Mammary epithelial cell (primary cell): ENCODE results near the gene SLC25A48.

Experiments
- CTCF ChIP-seq, 2 donors: IDR thresholded peaks in 1 of 2; conservative IDR thresholded peaks in 1 of 2; 2 replicates each; pipeline ENCODE4 v1.5.1; 2011 to 2012; ENCODE audit warnings: inconsistent platforms in 2 of 2, low read length in 2 of 2, mild to moderate bottlenecking in 2 of 2, control low read depth in 1 of 2, low read depth in 1 of 2; ENCODE audit not compliant: insufficient read depth in 1 of 2; ENCODE audit errors: extremely low read depth in 1 of 2
- EZH2 ChIP-seq: IDR thresholded peaks from 2 replicates; pipeline ENCODE4 v1.6.1; 2012; ENCODE audit warnings: low read length, inconsistent platforms, borderline replicate concordance

GRCh38 chr5:135879591-135879990, 45.1 kb downstream of the SLC25A48 start:
- no peak for TF ChIP-seq EZH2
- TF ChIP-seq CTCF (conservative IDR thresholded peaks at IDR 0.05 in 1 of 2, IDR thresholded peaks at IDR 0.05 in 1 of 2; ENCODE audit: extremely low read depth in 1 of 2, insufficient read depth in 1 of 2, low read depth in 1 of 2, low read length in 2 of 2), result no peak
